Measurements from ENCODE around the gene PRDM16. TPM values are rescaled to one million over a fixed set of nuclear protein-coding genes. Genes with fewer than 3 reads are reported as not detected.

PRDM16 gene
- total and polyA plus RNA-seq, 2 donors (not counting 1 experiment from before 2014, with no cell fraction given): 0.03 to 0.12 TPM

- Mint-ChIP-seq H3K4me3 (no peak overlapping the region), H3K27ac (no peak overlapping the region), H3K9me3 (ENCODE audit: insufficient read depth) (no peaks in the 10 kb centered on the region), H3K4me1 (no peaks in the 10 kb centered on the region), H3K27me3 (no peaks in the 10 kb centered on the region)
- no peaks in the 10 kb centered on the region for H3K4me1 ChIP-seq (ENCODE audit: control insufficient read depth in 2 of 2, insufficient read depth in 2 of 2, low read length in 2 of 2)
- H3K4me3 ChIP-seq (ENCODE audit: control extremely low read depth in 1 of 5, extremely low read depth in 1 of 5, insufficient read depth in 1 of 5, low read depth in 2 of 5, low read length in 4 of 5): no peak overlapping the region
- no peaks in the 10 kb centered on the region for H3K79me2 ChIP-seq (ENCODE audit: control insufficient read depth, insufficient read depth, low read length)
- TF ChIP-seq EZH2 (IDR thresholded peaks at IDR 0.05; ENCODE audit: borderline replicate concordance, insufficient read depth, low read depth, low read length, poor library complexity, severe bottlenecking): no peak
- no peak for TF ChIP-seq CTCF (IDR thresholded peaks at IDR 0.05)
- WGBS (ENCODE audit: insufficient coverage): 83% methylated on average over 9 of the region's 9 CpGs
- no peaks in the 10 kb centered on the region for H3K36me3 ChIP-seq (replicated peaks in 1 of 2; ENCODE audit: control extremely low read depth in 1 of 2, control insufficient read depth in 1 of 2, extremely low read depth in 1 of 2, insufficient read depth in 2 of 2, low read length in 1 of 2)
- no peaks in the 10 kb centered on the region for H3K9me3 ChIP-seq (ENCODE audit: control extremely low read depth in 1 of 3, control insufficient read depth in 2 of 3, insufficient read depth in 1 of 3, low read length in 2 of 3)
- ATAC-seq (ENCODE audit: low read depth) (no peak), DNase-seq (no peak)
- ChIA-PET POLR2A (no interaction called here), CTCF (no interaction called here)
- intact Hi-C loops (cut with micrococcal nuclease): no loop called here
- H2AFZ ChIP-seq (ENCODE audit: insufficient read depth, low read depth, low read length, poor library complexity, severe bottlenecking): no peak overlapping the region
- H3K4me2 ChIP-seq (replicated peaks; ENCODE audit: low read depth, low read length, poor library complexity, severe bottlenecking): no peak overlapping the region
- H4K20me1 ChIP-seq (ENCODE audit: control insufficient read depth, insufficient read depth, low read length, poor library complexity, severe bottlenecking): no peaks in the 10 kb centered on the region
- no peak overlapping the region for H3K9ac ChIP-seq (ENCODE audit: low read length)
- H3K27ac ChIP-seq (ENCODE audit: low read length in 2 of 2): no peak overlapping the region
- H3K27me3 ChIP-seq (replicated peaks in 1 of 4; ENCODE audit: control extremely low read depth in 1 of 4, control insufficient read depth in 3 of 4, insufficient read depth in 4 of 4, low read length in 3 of 4): no peaks in the 10 kb centered on the region
These were observed 213.2 kb downstream of the PRDM16 start for GRCh38 chr1:3282186-3282585.

GRCh38 chr1:3282656-3283430 is 213.8 kb downstream of the PRDM16 start:
- WGBS (ENCODE audit: insufficient coverage): 89% methylated on average over 24 of the region's 24 CpGs
- Mint-ChIP-seq H3K27me3 (no peaks in the 10 kb centered on the region), H3K4me3 (no peak overlapping the region), H3K4me1 (no peaks in the 10 kb centered on the region), H3K9me3 (ENCODE audit: insufficient read depth) (no peaks in the 10 kb centered on the region), H3K27ac (no peak overlapping the region)
- Histone ChIP-seq H3K27me3 (replicated peaks in 1 of 4; ENCODE audit: control extremely low read depth in 1 of 4, control insufficient read depth in 3 of 4, insufficient read depth in 4 of 4, low read length in 3 of 4) (no peaks in the 10 kb centered on the region), H3K9ac (ENCODE audit: low read length) (no peak overlapping the region), H3K36me3 (replicated peaks in 1 of 2; ENCODE audit: control extremely low read depth in 1 of 2, control insufficient read depth in 1 of 2, extremely low read depth in 1 of 2, insufficient read depth in 2 of 2, low read length in 1 of 2) (no peaks in the 10 kb centered on the region), H3K27ac (ENCODE audit: low read length in 2 of 2) (no peak overlapping the region), H2AFZ (ENCODE audit: insufficient read depth, low read depth, low read length, poor library complexity, severe bottlenecking) (no peak overlapping the region), H3K79me2 (ENCODE audit: control insufficient read depth, insufficient read depth, low read length) (no peaks in the 10 kb centered on the region), H3K9me3 (ENCODE audit: control extremely low read depth in 1 of 3, control insufficient read depth in 2 of 3, insufficient read depth in 1 of 3, low read length in 2 of 3) (no peaks in the 10 kb centered on the region), H4K20me1 (ENCODE audit: control insufficient read depth, insufficient read depth, low read length, poor library complexity, severe bottlenecking) (no peaks in the 10 kb centered on the region), H3K4me1 (ENCODE audit: control insufficient read depth in 2 of 2, insufficient read depth in 2 of 2, low read length in 2 of 2) (no peaks in the 10 kb centered on the region), H3K4me3 (ENCODE audit: control extremely low read depth in 1 of 5, extremely low read depth in 1 of 5, insufficient read depth in 1 of 5, low read depth in 2 of 5, low read length in 4 of 5) (no peak overlapping the region), H3K4me2 (replicated peaks; ENCODE audit: low read depth, low read length, poor library complexity, severe bottlenecking) (no peak overlapping the region)
- no peak for ATAC-seq (ENCODE audit: low read depth)
- TF ChIP-seq EZH2 (IDR thresholded peaks at IDR 0.05; ENCODE audit: borderline replicate concordance, insufficient read depth, low read depth, low read length, poor library complexity, severe bottlenecking): no peak
- TF ChIP-seq CTCF (IDR thresholded peaks at IDR 0.05): no peak
- POLR2A ChIA-PET: no interaction called here
- CTCF ChIA-PET: no interaction called here
- DNase-seq: no peak
- intact Hi-C loops (cut with micrococcal nuclease): no loop called here
